Osteocyte (in vitro differentiated cells): ENCODE data around the gene IGF2BP1. TPM values are rescaled to one million over a fixed set of nuclear protein-coding genes. Genes with fewer than 3 reads are reported as not detected.
A peak's percentile ranks its signal among the peaks of the same experiment; 100 is the strongest.

Experiments
- DNase-seq: peaks from one replicate; pipeline ENCODE4 v3.0.0; 2021; ENCODE audit warnings: mixed read lengths; ENCODE audit not compliant: unreplicated experiment; ENCODE audit errors: extremely low spot score
- H3K27ac Mint-ChIP-seq: one replicate; pipeline ENCODE4 v1.8.0; 2021; ENCODE audit warnings: mild to moderate bottlenecking, mixed read lengths; ENCODE audit not compliant: unreplicated experiment
- H3K27me3 Mint-ChIP-seq: one replicate; pipeline ENCODE4 v1.8.0; 2021; ENCODE audit warnings: mixed read lengths; ENCODE audit not compliant: unreplicated experiment
- H3K36me3 Mint-ChIP-seq: one replicate; pipeline ENCODE4 v1.8.0; 2021; ENCODE audit warnings: mixed read lengths; ENCODE audit not compliant: unreplicated experiment
- H3K4me1 Mint-ChIP-seq: one replicate; pipeline ENCODE4 v1.8.0; 2021; ENCODE audit warnings: mixed read lengths; ENCODE audit not compliant: unreplicated experiment
- H3K4me3 Mint-ChIP-seq: one replicate; pipeline ENCODE4 v1.8.0; 2021; ENCODE audit warnings: mild to moderate bottlenecking, moderate library complexity, mixed read lengths; ENCODE audit not compliant: unreplicated experiment
- H3K9me3 Mint-ChIP-seq: one replicate; pipeline ENCODE4 v1.8.0; 2021; ENCODE audit warnings: mixed read lengths; ENCODE audit not compliant: unreplicated experiment
- total RNA-seq: library from RNA; stranded (reverse); gene quantifications from 2 replicates; pipeline ENCODE4 v1.2.1, GENCODE V29; 2021
- TF ChIP-seq, protein P1 (sequence below): fragments of 200-600 bp; sonication (generic); IDR thresholded peaks from 2 replicates; pipeline ENCODE4 v1.5.0; 2021; ENCODE audit warnings: antibody characterized with exemption, mild to moderate bottlenecking, moderate library complexity

Gene IGF2BP1
- total RNA-seq, 1 donor from 2014 or later: 47.6 TPM

DNA sequence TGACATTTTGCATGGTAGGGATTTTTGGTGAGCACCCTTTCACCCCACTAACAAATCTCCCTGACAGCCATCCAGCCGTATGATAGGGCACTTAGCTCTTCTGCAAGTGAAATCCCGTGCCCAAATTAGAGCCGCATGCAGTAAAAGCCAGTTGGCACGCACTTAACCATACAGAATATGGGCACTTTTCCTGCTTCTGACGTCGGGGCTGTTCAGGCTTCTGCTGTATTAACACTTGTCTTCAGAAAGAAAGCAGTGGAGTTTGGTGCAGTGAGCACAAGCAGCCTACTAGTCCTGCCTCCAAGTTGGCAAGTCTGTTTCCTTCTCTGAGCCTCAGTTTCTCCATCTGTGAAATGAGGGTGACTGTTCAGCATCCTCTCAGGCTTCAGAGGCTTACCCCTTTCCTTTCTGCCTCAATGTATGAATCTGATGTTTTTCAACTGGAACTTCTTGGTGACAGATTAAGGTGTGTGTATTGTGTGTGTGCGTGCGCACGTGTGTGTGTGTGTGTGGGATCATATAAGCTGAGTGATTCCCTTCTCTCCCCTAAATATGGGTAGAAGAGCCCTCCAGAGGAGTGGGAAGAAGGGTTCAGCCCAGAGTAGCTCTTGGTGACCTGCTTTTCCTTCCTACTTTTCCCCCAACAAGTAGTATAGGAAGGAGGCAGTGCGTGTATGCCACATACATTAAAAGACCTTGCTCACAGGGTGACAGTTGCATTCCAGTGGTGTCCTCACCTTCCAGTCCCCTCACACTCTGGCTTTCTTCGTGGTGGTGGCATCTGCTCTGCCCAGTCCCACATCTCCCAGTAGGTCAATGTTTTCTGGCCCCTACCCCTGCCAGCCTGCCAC is 19.0 kb downstream of the IGF2BP1 start:
- DNase-seq: no peak
- Mint-ChIP-seq H3K4me1 (peaks cover 69% of the 10 kb centered on the region), H3K36me3 (no peaks in the 10 kb centered on the region), H3K27me3 (no peaks in the 10 kb centered on the region), H3K4me3 (no peak overlapping the region), H3K9me3 (no peaks in the 10 kb centered on the region), H3K27ac (peak overlapping the region; percentile 90)
- TF ChIP-seq, protein P1, sequence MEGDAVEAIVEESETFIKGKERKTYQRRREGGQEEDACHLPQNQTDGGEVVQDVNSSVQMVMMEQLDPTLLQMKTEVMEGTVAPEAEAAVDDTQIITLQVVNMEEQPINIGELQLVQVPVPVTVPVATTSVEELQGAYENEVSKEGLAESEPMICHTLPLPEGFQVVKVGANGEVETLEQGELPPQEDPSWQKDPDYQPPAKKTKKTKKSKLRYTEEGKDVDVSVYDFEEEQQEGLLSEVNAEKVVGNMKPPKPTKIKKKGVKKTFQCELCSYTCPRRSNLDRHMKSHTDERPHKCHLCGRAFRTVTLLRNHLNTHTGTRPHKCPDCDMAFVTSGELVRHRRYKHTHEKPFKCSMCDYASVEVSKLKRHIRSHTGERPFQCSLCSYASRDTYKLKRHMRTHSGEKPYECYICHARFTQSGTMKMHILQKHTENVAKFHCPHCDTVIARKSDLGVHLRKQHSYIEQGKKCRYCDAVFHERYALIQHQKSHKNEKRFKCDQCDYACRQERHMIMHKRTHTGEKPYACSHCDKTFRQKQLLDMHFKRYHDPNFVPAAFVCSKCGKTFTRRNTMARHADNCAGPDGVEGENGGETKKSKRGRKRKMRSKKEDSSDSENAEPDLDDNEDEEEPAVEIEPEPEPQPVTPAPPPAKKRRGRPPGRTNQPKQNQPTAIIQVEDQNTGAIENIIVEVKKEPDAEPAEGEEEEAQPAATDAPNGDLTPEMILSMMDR: no peak

DNA sequence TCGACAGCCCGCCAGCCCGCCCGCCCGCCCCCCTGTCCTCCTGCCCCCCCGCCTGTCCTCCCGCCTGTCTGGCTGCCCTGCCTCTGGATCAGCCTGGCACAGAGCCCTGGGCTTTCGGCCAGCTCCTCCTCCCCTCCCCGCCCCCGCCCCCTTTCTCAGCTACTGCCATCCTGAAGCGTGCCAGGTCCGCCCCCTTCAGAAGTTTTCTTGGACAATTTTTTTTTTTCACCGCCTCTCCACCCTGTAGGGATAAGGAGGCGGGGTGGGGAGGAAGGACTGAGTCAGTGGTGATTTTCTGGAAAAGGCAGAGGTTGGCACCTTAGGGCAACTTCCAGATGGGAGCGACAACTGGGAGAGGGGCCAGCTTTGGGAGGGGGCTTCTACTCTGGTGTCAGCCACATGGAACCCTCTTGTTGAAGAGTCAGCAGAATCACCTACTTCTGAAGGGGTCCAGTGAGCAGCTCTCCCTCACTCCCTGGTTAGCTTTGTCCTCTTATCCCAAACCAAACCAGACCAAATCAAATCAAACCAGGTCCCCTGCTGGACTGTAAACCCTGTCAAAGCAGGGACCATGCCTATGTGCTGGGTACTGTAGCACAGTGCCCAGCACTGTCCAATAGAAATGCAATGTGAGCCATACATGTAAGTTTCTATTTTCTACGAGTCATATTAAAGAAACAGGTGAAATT is 19.7 kb downstream of the IGF2BP1 start:
- TF ChIP-seq, protein P1: no peak
- peak overlapping the region; percentile 95 for H3K27ac Mint-ChIP-seq
- H3K4me3 Mint-ChIP-seq: no peak overlapping the region
- H3K36me3 Mint-ChIP-seq: no peaks in the 10 kb centered on the region
- H3K9me3 Mint-ChIP-seq: no peaks in the 10 kb centered on the region
- no peaks in the 10 kb centered on the region for H3K27me3 Mint-ChIP-seq
- peak; percentile 96 for DNase-seq
- peaks cover 72% of the 10 kb centered on the region for H3K4me1 Mint-ChIP-seq

DNA sequence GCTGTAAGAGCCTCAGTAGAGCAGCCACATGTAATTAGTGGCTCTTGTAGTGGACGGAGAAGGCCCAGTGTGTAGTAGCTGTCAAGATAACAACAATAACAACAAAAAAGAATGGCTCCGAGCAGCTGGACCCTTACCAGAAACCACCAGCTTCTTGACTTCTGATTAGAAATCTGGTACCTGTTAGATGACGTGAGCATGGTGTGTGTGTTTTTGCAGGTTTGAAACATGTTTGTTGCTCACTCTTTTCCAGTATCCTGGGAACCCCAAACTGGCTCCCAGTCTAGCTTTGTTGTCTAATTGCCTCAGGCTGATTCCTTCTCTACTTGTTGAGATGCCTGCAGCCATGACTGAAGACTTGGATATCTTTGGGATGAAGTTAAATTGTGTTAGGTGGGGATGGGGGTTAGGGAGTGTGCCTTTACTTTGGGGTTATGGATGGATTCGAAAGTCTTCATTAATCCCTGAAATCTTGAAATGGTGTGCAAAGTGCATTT is 21.0 kb downstream of the IGF2BP1 start:
- Mint-ChIP-seq H3K4me3 (no peak overlapping the region), H3K27me3 (no peaks in the 10 kb centered on the region), H3K27ac (no peak overlapping the region), H3K9me3 (no peaks in the 10 kb centered on the region), H3K36me3 (no peaks in the 10 kb centered on the region), H3K4me1 (peaks cover 71% of the 10 kb centered on the region)
- DNase-seq: no peak
- TF ChIP-seq, protein P1: no peak

DNA sequence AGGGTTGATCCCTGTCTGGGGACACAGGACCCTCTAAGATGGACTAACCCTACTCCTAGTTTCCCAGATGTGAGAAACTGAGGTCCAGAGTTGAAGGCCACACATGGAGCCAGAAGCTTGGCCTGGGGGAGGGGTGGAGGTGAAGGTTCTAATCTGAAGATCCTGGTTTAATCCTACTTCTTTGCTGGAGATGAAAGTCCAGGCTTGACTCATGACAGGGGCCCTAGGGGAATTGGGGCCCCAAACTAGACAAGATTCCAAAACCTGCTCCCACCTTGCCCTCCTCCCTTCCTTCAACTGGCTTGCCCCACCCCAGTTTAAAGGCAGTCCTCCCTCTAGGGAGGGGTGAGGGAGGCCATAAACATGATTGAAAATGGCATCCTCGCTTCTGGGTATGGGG is 21.6 kb downstream of the IGF2BP1 start:
- Mint-ChIP-seq H3K4me1 (peaks cover 72% of the 10 kb centered on the region), H3K36me3 (no peaks in the 10 kb centered on the region), H3K9me3 (no peaks in the 10 kb centered on the region), H3K4me3 (no peak overlapping the region), H3K27ac (no peak overlapping the region), H3K27me3 (no peaks in the 10 kb centered on the region)
- TF ChIP-seq, protein P1: no peak
- DNase-seq: no peak

DNA sequence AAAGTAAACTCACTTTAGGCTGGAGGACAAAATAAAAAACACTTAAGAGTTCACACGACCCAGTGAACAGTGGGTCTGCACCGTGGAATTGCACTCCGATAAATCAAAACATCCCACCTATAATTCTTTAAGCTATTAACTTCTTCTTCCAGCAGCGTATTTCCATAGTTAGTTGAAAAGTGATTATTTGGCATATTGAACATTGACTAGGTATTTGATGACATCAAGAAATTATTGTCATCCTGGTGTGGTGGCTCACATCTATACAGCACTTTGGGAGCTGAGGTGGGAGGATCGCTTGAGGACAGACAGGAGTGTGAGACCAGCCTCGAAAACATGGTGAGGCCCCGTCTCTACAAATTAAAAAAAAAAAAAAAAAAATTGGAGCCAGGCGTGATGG is 23.4 kb downstream of the IGF2BP1 start:
- Mint-ChIP-seq H3K27ac (peak overlapping the region; percentile 81), H3K4me1 (peaks cover 57% of the 10 kb centered on the region), H3K4me3 (no peak overlapping the region), H3K36me3 (no peaks in the 10 kb centered on the region), H3K9me3 (no peaks in the 10 kb centered on the region), H3K27me3 (no peaks in the 10 kb centered on the region)
- TF ChIP-seq, protein P1: no peak
- DNase-seq: no peak
